ENCODE measurements around the gene FOSB. TPM values are rescaled to one million over a fixed set of nuclear protein-coding genes. Genes with fewer than 3 reads are reported as not detected.

The FOSB gene
- total and polyA plus RNA-seq, 4 donors, result 7.9 to 24.2 (median 16.4) TPM

- WGBS, 2 donors, result 92 to 94% methylated on average over 15 of the region's 15 CpGs
- ATAC-seq (ENCODE audit: insufficient read depth, low FRiP score) (no peak), DNase-seq (no peak)
- no peak for TF ChIP-seq CTCF (IDR thresholded peaks at IDR 0.05; ENCODE audit: control extremely low read depth, extremely low read depth)
- no peaks in the 10 kb centered on the region for H3K9me3 ChIP-seq (ENCODE audit: control insufficient read depth in 4 of 4, insufficient read depth in 3 of 4, low read length in 3 of 4)
- H3K4me1 ChIP-seq (ENCODE audit: control insufficient read depth in 5 of 5, insufficient read depth in 5 of 5, low read length in 5 of 5), result peaks cover 0 to 6% (median 0%) of the 10 kb centered on the region in 5 donors
- no peaks in the 10 kb centered on the region for H3K36me3 ChIP-seq (ENCODE audit: control insufficient read depth in 4 of 4, insufficient read depth in 4 of 4, low read length in 4 of 4)
- no peak overlapping the region for H3K9ac ChIP-seq (ENCODE audit: insufficient read depth in 1 of 2, low read length in 2 of 2)
- H3K27me3 ChIP-seq (ENCODE audit: control insufficient read depth in 3 of 3, insufficient read depth in 3 of 3, low read length in 2 of 3), result no peaks in the 10 kb centered on the region
- no peak overlapping the region for H3K4me3 ChIP-seq
- no peak overlapping the region for H3K27ac ChIP-seq (ENCODE audit: low read depth in 1 of 2, low read length in 1 of 2)
Measured at GRCh38 chr19:45488708-45489107, 20.9 kb downstream of the FOSB start.

GRCh38 chr19:45489216-45489855 lies 21.5 kb downstream of the FOSB start:
- Histone ChIP-seq H3K9me3 (ENCODE audit: control insufficient read depth in 4 of 4, insufficient read depth in 3 of 4, low read length in 3 of 4) (no peaks in the 10 kb centered on the region), H3K4me3 (no peak overlapping the region), H3K4me1 (ENCODE audit: control insufficient read depth in 5 of 5, insufficient read depth in 5 of 5, low read length in 5 of 5) (peaks cover 0 to 6% (median 0%) of the 10 kb centered on the region in 5 donors), H3K9ac (ENCODE audit: insufficient read depth in 1 of 2, low read length in 2 of 2) (no peak overlapping the region), H3K27ac (ENCODE audit: low read depth in 1 of 2, low read length in 1 of 2) (no peak overlapping the region), H3K27me3 (ENCODE audit: control insufficient read depth in 3 of 3, insufficient read depth in 3 of 3, low read length in 2 of 3) (no peaks in the 10 kb centered on the region), H3K36me3 (ENCODE audit: control insufficient read depth in 4 of 4, insufficient read depth in 4 of 4, low read length in 4 of 4) (no peaks in the 10 kb centered on the region)
- 92 to 97% methylated on average over 20 of the region's 20 CpGs for WGBS, 2 donors
- DNase-seq (no peak), ATAC-seq (ENCODE audit: insufficient read depth, low FRiP score) (no peak)
- no peak for TF ChIP-seq CTCF (IDR thresholded peaks at IDR 0.05; ENCODE audit: control extremely low read depth, extremely low read depth)

- Histone ChIP-seq H3K4me1 (ENCODE audit: control insufficient read depth in 5 of 5, insufficient read depth in 5 of 5, low read length in 5 of 5) (peaks cover under 1 to 17% (median 6%) of the 10 kb centered on the region in 5 donors), H3K27me3 (ENCODE audit: control insufficient read depth in 3 of 3, insufficient read depth in 3 of 3, low read length in 2 of 3) (peaks cover 0 to 2% (median 0%) of the 10 kb centered on the region in 3 donors), H3K9me3 (ENCODE audit: control insufficient read depth in 4 of 4, insufficient read depth in 3 of 4, low read length in 3 of 4) (no peaks in the 10 kb centered on the region), H3K4me3 (no peak overlapping the region), H3K27ac (ENCODE audit: low read depth in 1 of 2, low read length in 1 of 2) (no peak overlapping the region), H3K36me3 (ENCODE audit: control insufficient read depth in 4 of 4, insufficient read depth in 4 of 4, low read length in 4 of 4) (no peaks in the 10 kb centered on the region), H3K9ac (ENCODE audit: insufficient read depth in 1 of 2, low read length in 2 of 2) (no peak overlapping the region)
- DNase-seq, result no peak
- TF ChIP-seq CTCF (IDR thresholded peaks at IDR 0.05; ENCODE audit: control extremely low read depth, extremely low read depth), result no peak
- no peak for ATAC-seq (ENCODE audit: insufficient read depth, low FRiP score)
- WGBS, 2 donors, result 94 to 97% methylated on average over 5 of the region's 5 CpGs
Measured at GRCh38 chr19:45492137-45492626, 24.4 kb downstream of the FOSB start.

Measured in lung (tissue), 12 donors.